Kidney capillary endothelial cell (primary cell): Measurements from ENCODE around the gene OSBPL5.

Source experiments
- DNase-seq: peaks from one replicate; pipeline ENCODE4 v3.0.0-alpha.2; 2018; ENCODE audit warnings: low spot score

Gene OSBPL5

GRCh38 chr11:3197878-3198528 lies 32.9 kb upstream of the OSBPL5 start:
- no peak for DNase-seq

- no peak for DNase-seq
Observed at GRCh38 chr11:3197044-3197695, 32.1 kb upstream of the OSBPL5 start.

GRCh38 chr11:3196161-3197043 lies 31.3 kb upstream of the OSBPL5 start:
- DNase-seq = no peak

GRCh38 chr11:3195251-3196160 lies 30.4 kb upstream of the OSBPL5 start:
- peak; percentile 14 for DNase-seq

GRCh38 chr11:3194016-3194816 lies 29.1 kb upstream of the OSBPL5 start:
- DNase-seq = no peak

GRCh38 chr11:3193373-3194015 lies 28.4 kb upstream of the OSBPL5 start:
- DNase-seq = no peak

- no peak for DNase-seq
Observed at GRCh38 chr11:3192511-3193372, 27.6 kb upstream of the OSBPL5 start.

GRCh38 chr11:3191586-3192324 lies 26.6 kb upstream of the OSBPL5 start:
- DNase-seq = no peak

GRCh38 chr11:3190600-3190999 lies 25.5 kb upstream of the OSBPL5 start:
- DNase-seq = no peak

- no peak for DNase-seq
Observed at GRCh38 chr11:3189886-3190583, 24.9 kb upstream of the OSBPL5 start.

- DNase-seq = no peak
Observed at GRCh38 chr11:3189196-3189843, 24.2 kb upstream of the OSBPL5 start.

GRCh38 chr11:3188496-3189195 lies 23.5 kb upstream of the OSBPL5 start:
- no peak for DNase-seq

GRCh38 chr11:3186166-3186953 lies 21.2 kb upstream of the OSBPL5 start:
- no peak for DNase-seq

- no peak for DNase-seq
Observed at GRCh38 chr11:3184732-3185347, 19.7 kb upstream of the OSBPL5 start.

GRCh38 chr11:3183523-3183922 lies 18.4 kb upstream of the OSBPL5 start:
- no peak for DNase-seq

GRCh38 chr11:3182462-3182852 lies 17.3 kb upstream of the OSBPL5 start:
- DNase-seq = no peak
